Stimulated activated CD4-positive, alpha-beta T cell treated with anti-CD3 and anti-CD28 coated beads, Interleukin-1b, Interleukin-23, amount 100 ng/mL, for 48 hours (primary cell): ENCODE results near the gene PERM1.
"Not testable (repeated sequence)": the region's sequence is repeated elsewhere in the genome, so short reads cannot be mapped to it uniquely, and the experiment has no call there.

ENCODE experiments used
- DNase-seq: peaks from one replicate; pipeline ENCODE4 v3.0.0-alpha.2; 2020

PERM1 gene

GRCh38 chr1:996851-997712, 15.2 kb upstream of the PERM1 start:
- DNase-seq: no peak

- DNase-seq: no peak
Measured at GRCh38 chr1:995665-996633, 14.1 kb upstream of the PERM1 start.

- DNase-seq: not testable (repeated sequence)
Measured at GRCh38 chr1:994546-994945, 12.7 kb upstream of the PERM1 start.

DNA sequence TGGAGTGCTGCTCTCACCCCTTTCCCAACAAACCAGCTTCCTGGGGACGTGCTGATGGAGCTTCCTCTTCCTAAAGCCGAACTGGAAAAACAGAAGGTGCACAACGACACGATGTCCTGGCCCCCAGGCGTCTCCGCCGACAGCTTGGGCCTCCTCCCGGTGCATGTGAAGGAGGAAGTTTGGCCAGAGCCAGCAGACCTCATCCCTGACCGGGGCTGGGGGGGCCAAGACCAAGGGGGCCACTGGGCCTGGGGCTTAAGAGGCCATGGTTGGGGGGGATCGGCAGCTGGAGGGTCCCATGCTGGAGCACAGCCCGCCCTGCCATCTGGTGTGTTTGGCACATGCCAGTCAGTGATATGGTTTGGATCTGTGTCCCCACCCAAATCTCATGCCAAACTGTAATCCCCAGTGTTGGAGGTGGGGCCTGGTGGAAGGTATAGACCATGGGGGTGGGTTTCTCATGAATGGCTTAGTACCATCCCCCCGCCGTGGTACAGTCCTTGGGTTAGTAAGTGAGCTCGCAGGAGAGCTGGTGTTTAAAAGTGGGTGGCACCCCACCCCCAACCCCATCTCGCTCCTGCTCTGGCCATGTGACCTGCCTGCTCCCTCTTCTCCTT, 11.6 kb upstream of the PERM1 start:
- DNase-seq: no peak

GRCh38 chr1:992362-992761, 10.5 kb upstream of the PERM1 start:
- DNase-seq: no peak

GRCh38 chr1:991895-992294, 10.0 kb upstream of the PERM1 start:
- no peak for DNase-seq

- DNase-seq: not testable (repeated sequence)
Measured at GRCh38 chr1:991275-991674, 9.4 kb upstream of the PERM1 start.

GRCh38 chr1:988061-988460, 6.2 kb upstream of the PERM1 start:
- not testable (repeated sequence) for DNase-seq

DNA sequence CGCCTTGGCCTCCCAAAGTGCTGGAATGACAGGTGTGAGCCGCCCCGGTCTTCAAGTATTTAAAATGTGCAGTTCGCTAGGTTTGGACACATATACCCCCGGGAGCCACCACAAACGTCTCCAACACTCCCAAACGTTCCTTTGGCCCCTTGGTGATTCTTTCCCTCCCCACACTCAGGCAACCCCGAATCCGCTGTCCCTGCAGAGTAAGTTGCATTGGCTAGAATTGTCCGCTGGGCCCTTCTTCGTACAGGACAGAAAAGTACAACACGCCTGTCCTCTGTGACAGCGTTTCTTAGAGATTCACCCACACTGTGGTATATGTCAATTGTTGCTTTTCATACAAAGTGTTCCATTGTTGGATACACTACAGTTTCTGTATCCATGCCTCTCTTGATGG, 3.2 kb upstream of the PERM1 start:
- DNase-seq: no peak

DNA sequence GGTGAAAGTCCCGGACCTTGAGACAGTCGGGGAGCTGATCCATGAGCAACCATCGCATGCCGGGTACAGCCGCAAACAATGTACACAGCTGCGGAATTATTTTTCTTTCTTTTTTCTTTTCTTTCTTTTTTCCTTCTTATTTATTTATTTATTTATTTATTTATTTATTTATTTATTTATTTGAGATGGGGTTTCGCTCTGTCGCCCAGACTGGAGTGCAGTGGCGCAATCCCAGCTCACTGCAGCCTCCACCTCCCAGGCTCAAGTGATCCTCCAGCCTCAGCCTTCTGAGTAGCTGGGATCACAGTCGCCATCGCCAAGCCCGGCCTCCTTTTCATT, 2.6 kb upstream of the PERM1 start:
- no peak for DNase-seq

GRCh38 chr1:983798-984475, 2.0 kb upstream of the PERM1 start:
- peak; percentile 48 for DNase-seq

DNA sequence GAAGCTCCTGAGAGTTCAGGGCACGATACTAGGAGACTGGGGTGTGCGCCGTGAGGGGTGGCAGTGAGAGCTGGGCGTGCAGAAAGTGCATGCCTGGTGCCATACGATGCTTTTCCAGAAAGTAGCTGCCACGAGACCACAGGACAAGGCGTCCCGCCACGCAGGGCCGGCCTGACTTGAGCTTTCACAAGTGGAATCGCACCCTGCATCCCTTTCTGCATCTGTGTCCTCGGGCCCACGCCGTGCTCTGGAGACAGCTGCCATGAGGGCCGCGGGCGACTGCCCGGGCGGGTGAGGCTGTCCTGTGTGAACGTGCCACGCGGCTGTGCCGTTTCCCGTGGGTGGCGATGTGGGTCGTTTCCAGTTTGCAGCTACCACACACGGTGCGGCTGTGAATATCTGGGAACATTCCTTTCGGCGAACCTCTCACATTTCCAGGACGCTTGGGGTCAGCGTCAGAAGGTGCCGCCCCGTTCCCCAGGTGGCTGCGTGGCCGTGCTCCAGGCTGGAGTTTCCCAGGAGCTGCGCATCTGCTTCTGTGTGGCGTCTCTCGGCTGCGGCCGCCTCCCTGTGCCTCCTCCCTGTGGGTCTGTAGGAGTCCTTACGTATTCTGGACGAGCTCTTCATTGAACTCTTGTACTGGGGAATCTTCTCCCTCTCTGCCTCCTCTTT, 1.0 kb upstream of the PERM1 start:
- DNase-seq: no peak

- no peak for DNase-seq
Measured at GRCh38 chr1:981491-981954, 370 bp downstream of the PERM1 start.

- no peak for DNase-seq
Measured at GRCh38 chr1:980602-981395, 1.1 kb downstream of the PERM1 start.

DNA sequence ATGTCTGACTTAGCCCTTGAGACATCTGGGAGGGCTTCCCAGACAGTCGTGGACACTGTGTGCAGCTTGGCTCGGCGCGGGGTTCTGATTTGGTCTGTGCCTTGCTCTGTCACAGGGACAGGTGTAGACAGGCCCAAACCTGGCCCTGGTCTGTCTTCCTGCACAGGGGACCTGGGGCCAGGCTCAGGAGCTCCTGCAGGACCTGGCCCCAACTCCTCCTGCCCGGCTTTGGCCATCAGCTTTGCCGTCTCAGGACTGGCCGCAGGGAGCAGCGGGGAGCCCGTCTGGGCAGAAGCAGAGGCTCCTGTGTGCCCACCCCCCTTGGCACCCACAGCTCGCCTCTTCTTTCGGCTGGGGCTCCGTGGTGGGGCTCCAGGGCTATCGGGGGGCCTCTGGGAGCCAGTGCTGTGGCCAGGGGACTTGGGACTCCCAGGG, 1.7 kb downstream of the PERM1 start:
- DNase-seq: no peak

- DNase-seq: no peak
Measured at GRCh38 chr1:979744-980072, 2.2 kb downstream of the PERM1 start.

- DNase-seq: no peak
Measured at GRCh38 chr1:978835-979743, 2.8 kb downstream of the PERM1 start.

GRCh38 chr1:978069-978834, 3.6 kb downstream of the PERM1 start:
- no peak for DNase-seq

GRCh38 chr1:976791-977190, 5.1 kb downstream of the PERM1 start:
- not testable (repeated sequence) for DNase-seq
